Gastroesophageal sphincter (tissue), 4 donors: ENCODE measurements around the gene MRPL20. TPM values are rescaled to one million over a fixed set of nuclear protein-coding genes. Genes with fewer than 3 reads are reported as not detected.
"Not testable (repeated sequence)": the region's sequence is repeated elsewhere in the genome, so short reads cannot be mapped to it uniquely, and the experiment has no call there.

ENCODE experiments used
- ATAC-seq: fragments of 150-250 bp; one replicate; pipeline ENCODE4 v1.9.1; 2016; ENCODE audit warnings: mild to moderate bottlenecking, moderate library complexity
- H3K27ac ChIP-seq, 4 donors: fragments of 200-600 bp; sonication (generic) in 3 of 4; 1 replicate in 3 of 4; 2 replicates in 1 of 4; pipeline ENCODE4 v1.5.1; 2016 to 2019
- H3K27me3 ChIP-seq: fragments of 200-600 bp; sonication (generic); one replicate; pipeline ENCODE4 v1.5.1; 2019
- H3K36me3 ChIP-seq, 2 donors: fragments of 200-600 bp; sonication (generic); one replicate each; pipeline ENCODE4 v1.5.1; 2019; ENCODE audit warnings: control low read depth in 1 of 2
- H3K4me1 ChIP-seq, 3 donors: fragments of 200-600 bp; sonication (generic); 1 replicate in 2 of 3; 2 replicates in 1 of 3; pipeline ENCODE4 v1.5.1; 2016 to 2019; ENCODE audit warnings: control low read depth in 2 of 3
- H3K4me3 ChIP-seq, 2 donors: fragments of 200-600 bp; sonication (generic); one replicate each; pipeline ENCODE4 v1.5.1; 2019; ENCODE audit warnings: mild to moderate bottlenecking in 1 of 2, moderate library complexity in 1 of 2
- H3K9me3 ChIP-seq, 3 donors: fragments of 200-600 bp; sonication (generic); one replicate each; pipeline ENCODE4 v1.5.1; 2017 to 2019; ENCODE audit warnings: control low read depth in 2 of 3
- EP300 ChIP-seq: sonication (generic); formaldehyde crosslinking; IDR thresholded peaks from one replicate; pipeline ENCODE4 v1.6.1; 2017; ENCODE audit warnings: antibody characterized with exemption, mild to moderate bottlenecking
- POLR2A ChIP-seq, 2 donors: fragments of 450-650 bp; IDR thresholded peaks; one replicate each; pipeline ENCODE4 v1.6.1; 2017; ENCODE audit warnings: antibody characterized with exemption in 2 of 2, mild to moderate bottlenecking in 2 of 2, moderate library complexity in 1 of 2
- POLR2AphosphoS5 ChIP-seq: sonication (generic); formaldehyde crosslinking; IDR thresholded peaks from one replicate; pipeline ENCODE4 v1.6.1; 2017; ENCODE audit warnings: antibody characterized with exemption
- WGBS, 2 donors: methylation state at CpG; one replicate each; pipeline ENCODE4 v1.1.5; 2018; ENCODE audit warnings: low coverage in 1 of 2; 5-methylcytosine and 5-hydroxymethylcytosine counted together
- total RNA-seq, 4 donors: library from RNA; depleted of rRNA; stranded (reverse); fragments of >200 nt; gene quantifications; one replicate each; pipeline ENCODE4 v1.1.0, GENCODE V29; 2016
- TF ChIP-seq, protein P1 (sequence below), 4 experiments: fragments of 200-600 bp in 2 of 4; fragments of 450-650 bp in 2 of 4; sonication (generic) in 1 of 4; IDR thresholded peaks; one replicate each; pipeline ENCODE4 v1.5.1; 2017 to 2019; ENCODE audit warnings: antibody characterized with exemption in 4 of 4, mild to moderate bottlenecking in 2 of 4, moderate library complexity in 2 of 4

Gene MRPL20
- total RNA-seq, 4 donors from 2014 or later = 121 to 215 (median 159) TPM

- Histone ChIP-seq H3K9me3 (no peaks in the 10 kb centered on the region), H3K4me1 (peaks cover 0 to 19% (median 5%) of the 10 kb centered on the region in 3 donors), H3K36me3 (no peaks in the 10 kb centered on the region), H3K27me3 (no peaks in the 10 kb centered on the region), H3K4me3 (no peak overlapping the region), H3K27ac (no peak overlapping the region)
- 50 to 72% methylated on average over 1 to 9 of the region's 13 CpGs for WGBS, 2 donors
- TF ChIP-seq POLR2A (IDR thresholded peaks at IDR 0.05) (no peak), POLR2AphosphoS5 (no peak), EP300 (no peak)
- TF ChIP-seq, protein P1, sequence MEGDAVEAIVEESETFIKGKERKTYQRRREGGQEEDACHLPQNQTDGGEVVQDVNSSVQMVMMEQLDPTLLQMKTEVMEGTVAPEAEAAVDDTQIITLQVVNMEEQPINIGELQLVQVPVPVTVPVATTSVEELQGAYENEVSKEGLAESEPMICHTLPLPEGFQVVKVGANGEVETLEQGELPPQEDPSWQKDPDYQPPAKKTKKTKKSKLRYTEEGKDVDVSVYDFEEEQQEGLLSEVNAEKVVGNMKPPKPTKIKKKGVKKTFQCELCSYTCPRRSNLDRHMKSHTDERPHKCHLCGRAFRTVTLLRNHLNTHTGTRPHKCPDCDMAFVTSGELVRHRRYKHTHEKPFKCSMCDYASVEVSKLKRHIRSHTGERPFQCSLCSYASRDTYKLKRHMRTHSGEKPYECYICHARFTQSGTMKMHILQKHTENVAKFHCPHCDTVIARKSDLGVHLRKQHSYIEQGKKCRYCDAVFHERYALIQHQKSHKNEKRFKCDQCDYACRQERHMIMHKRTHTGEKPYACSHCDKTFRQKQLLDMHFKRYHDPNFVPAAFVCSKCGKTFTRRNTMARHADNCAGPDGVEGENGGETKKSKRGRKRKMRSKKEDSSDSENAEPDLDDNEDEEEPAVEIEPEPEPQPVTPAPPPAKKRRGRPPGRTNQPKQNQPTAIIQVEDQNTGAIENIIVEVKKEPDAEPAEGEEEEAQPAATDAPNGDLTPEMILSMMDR (IDR thresholded peaks at IDR 0.05) = no peak
- ATAC-seq = no peak
These were observed 8.7 kb upstream of the MRPL20 start for GRCh38 chr1:1415751-1416150.

DNA sequence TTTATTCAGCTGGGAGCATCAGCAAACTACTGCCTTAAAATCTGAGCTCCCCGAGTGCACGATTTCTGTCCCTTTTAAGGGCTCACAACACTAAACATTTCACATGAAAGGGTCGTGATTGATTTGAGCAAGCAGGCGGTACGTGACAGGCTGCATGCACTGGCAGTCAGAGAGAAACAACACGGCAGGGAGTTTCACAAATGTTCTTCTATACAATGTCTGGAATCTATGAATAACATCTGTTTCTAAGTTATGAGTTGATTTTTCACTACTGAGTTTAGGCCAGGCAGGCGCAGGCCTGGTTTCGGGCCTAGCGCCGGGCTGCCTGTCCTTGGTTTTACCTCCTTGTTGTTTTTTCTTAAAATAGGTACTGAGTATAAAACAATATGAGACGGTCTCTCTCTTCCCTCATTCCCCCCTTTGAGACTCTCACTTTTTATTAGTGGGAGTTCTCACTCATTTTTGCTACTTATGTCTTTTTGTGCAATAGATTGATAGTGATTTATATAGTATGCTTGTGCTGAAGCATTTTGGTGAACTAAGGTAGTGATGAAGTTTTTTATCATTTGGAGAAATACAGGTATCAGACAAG, 5.3 kb upstream of the MRPL20 start:
- not testable (repeated sequence) for H3K9me3 ChIP-seq, H3K27ac ChIP-seq, ATAC-seq, H3K4me3 ChIP-seq, H3K27me3 ChIP-seq, H3K36me3 ChIP-seq
- H3K4me1 ChIP-seq = peaks cover 0 to 25% (median 15%) of the 10 kb centered on the region in 3 donors
- WGBS, 2 donors = 56 to 85% methylated on average over 5 to 11 of the region's 11 CpGs

DNA sequence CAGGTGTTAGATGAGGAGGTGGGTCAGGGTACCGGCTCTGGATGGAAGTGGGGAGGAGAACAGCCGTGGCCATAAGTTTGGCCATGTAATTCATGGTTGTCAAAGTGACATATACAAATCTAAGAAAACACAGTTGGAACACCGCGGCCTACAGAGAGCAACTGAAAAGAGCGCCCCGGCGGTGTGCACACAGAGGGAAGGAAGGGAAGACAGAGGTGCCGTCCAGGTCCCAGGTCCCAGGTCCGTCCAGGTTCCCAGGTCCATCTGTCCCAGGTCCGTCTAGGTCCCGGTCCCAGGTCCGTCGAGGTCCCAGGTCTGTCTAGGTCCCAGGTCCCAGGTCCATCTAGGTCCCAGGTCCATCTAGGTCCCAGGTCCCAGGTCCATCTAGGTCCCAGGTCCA, 4.5 kb upstream of the MRPL20 start:
- no peaks in the 10 kb centered on the region for H3K9me3 ChIP-seq
- ATAC-seq = no peak
- WGBS, 2 donors = 81 to 93% methylated on average over 4 of the region's 13 CpGs
- TF ChIP-seq, protein P1 (IDR thresholded peaks at IDR 0.05) = no peak
- no peak for TF ChIP-seq EP300
- TF ChIP-seq POLR2A (IDR thresholded peaks at IDR 0.05) = no peak
- no peak for TF ChIP-seq POLR2AphosphoS5
- H3K4me1 ChIP-seq = peaks cover 0 to 26% (median 15%) of the 10 kb centered on the region in 3 donors
- H3K36me3 ChIP-seq = peaks cover 0 to 9% of the 10 kb centered on the region in 2 donors
- H3K4me3 ChIP-seq = no peak overlapping the region
- no peak overlapping the region for H3K27ac ChIP-seq
- no peaks in the 10 kb centered on the region for H3K27me3 ChIP-seq

GRCh38 chr1:1410238-1410637, 3.1 kb upstream of the MRPL20 start:
- not testable (repeated sequence) for H3K27me3 ChIP-seq, H3K4me3 ChIP-seq
- WGBS, 2 donors = 54% methylated on average over 7 to 8 of the region's 8 CpGs

DNA sequence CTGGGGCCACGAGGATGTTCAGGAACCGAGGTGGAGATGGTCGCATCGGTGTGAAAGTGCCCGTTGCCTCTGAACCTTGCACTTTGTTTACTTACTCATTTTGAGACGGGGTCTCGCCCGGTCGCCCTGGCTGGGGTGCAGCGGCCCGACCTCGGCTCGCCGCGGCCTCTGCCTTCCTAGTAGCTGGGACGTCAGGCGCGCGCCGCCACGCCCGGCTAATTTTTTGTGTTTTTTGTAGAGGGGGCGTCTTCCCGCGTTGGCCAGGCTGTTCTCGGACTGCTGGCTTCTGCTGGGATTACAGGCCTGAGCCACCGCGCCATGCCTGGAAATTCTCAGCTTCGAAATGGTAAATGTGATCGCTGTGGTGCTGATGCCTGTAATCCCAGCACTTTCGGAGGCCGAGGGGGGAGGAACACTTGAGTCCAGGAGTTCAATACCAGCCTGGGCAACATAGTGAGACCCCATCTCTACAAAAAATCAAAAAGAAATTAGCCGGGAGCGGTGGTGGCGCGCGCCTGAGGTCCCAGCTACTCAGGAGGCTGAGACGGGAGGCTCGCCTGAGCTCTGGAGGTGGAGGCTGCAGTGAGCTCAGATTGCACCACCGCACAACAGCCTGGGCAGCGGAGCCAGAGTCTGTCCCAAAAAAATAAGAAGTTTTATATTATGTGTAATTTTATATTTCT, 684 bp upstream of the MRPL20 start:
- ATAC-seq = peak; percentile 8
- Histone ChIP-seq H3K27ac (peak overlapping the region; percentile 73 to 91 (median 88)), H3K9me3 (no peaks in the 10 kb centered on the region), H3K36me3 (peaks cover 0 to 41% of the 10 kb centered on the region in 2 donors), H3K4me1 (peaks cover 0 to 44% (median 32%) of the 10 kb centered on the region in 3 donors), H3K27me3 (no peaks in the 10 kb centered on the region), H3K4me3 (peak overlapping the region; percentile 87 to 96)
- 10 to 14% methylated on average over 29 of the region's 41 CpGs for WGBS, 2 donors
- TF ChIP-seq, protein P1 (IDR thresholded peaks at IDR 0.05) = peak in 1 of 4 experiments; percentile 2
- no peak for TF ChIP-seq POLR2AphosphoS5

More at GRCh38 chr1:1410238-1410637, 3.1 kb upstream of the MRPL20 start:
- not testable (repeated sequence) for ATAC-seq, H3K9me3 ChIP-seq, H3K27ac ChIP-seq
- peaks cover 0 to 16% of the 10 kb centered on the region in 2 donors for H3K36me3 ChIP-seq
- H3K4me1 ChIP-seq = peaks cover 0 to 39% (median 28%) of the 10 kb centered on the region in 3 donors
